PC-3 (cell line): ENCODE data around the gene DPEP2.

Experiments
- EZH2 ChIP-seq: fragments of 300-600 bp; sonication (generic); IDR thresholded peaks from one replicate; pipeline ENCODE4 v1.6.1; 2017; ENCODE audit warnings: antibody characterized with exemption, mild to moderate bottlenecking, low read length; ENCODE audit not compliant: unreplicated experiment
- TF ChIP-seq, protein P1 (sequence below): fragments of 300-600 bp; sonication (generic); conservative IDR thresholded peaks from 2 replicates; pipeline ENCODE4 v1.5.1; 2017; ENCODE audit warnings: antibody characterized with exemption, low read depth, mild to moderate bottlenecking, low read length

- TF ChIP-seq, protein P1, sequence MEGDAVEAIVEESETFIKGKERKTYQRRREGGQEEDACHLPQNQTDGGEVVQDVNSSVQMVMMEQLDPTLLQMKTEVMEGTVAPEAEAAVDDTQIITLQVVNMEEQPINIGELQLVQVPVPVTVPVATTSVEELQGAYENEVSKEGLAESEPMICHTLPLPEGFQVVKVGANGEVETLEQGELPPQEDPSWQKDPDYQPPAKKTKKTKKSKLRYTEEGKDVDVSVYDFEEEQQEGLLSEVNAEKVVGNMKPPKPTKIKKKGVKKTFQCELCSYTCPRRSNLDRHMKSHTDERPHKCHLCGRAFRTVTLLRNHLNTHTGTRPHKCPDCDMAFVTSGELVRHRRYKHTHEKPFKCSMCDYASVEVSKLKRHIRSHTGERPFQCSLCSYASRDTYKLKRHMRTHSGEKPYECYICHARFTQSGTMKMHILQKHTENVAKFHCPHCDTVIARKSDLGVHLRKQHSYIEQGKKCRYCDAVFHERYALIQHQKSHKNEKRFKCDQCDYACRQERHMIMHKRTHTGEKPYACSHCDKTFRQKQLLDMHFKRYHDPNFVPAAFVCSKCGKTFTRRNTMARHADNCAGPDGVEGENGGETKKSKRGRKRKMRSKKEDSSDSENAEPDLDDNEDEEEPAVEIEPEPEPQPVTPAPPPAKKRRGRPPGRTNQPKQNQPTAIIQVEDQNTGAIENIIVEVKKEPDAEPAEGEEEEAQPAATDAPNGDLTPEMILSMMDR: no peak
- no peak for TF ChIP-seq EZH2
Observed at GRCh38 chr16:67946966-67947558, 52.2 kb downstream of the DPEP2 start.
